RWPE1 (cell line): ENCODE measurements around the gene DGKD.

Source experiments
- CTCF ChIA-PET: fragments of 350-600 bp; sonication (Branson Sonifier 250); formaldehyde crosslinking; extraction: SDS; loops from one replicate; lab custom pipeline; 2021; lab: Yijun Ruan, JAX
- POLR2A ChIA-PET: fragments of 400-600 bp; formaldehyde crosslinking; extraction: SDS; loops from one replicate; lab custom pipeline; 2020; ENCODE audit warnings: antibody characterized with exemption; ENCODE audit not compliant: low non-redundant PET; lab: Yijun Ruan, JAX
- DNase-seq: peaks from one replicate; pipeline ENCODE4 v3.0.0; 2012; ENCODE audit warnings: low spot score
- H3K27ac ChIP-seq: fragments of 450-650 bp; 2 replicates; pipeline ENCODE4 v1.5.1; 2017
- TF ChIP-seq, protein P1 (sequence below): fragments of 450-650 bp; conservative IDR thresholded peaks from 2 replicates; pipeline ENCODE4 v1.5.1; 2017; ENCODE audit warnings: low read depth, mild to moderate bottlenecking

DGKD gene

DNA sequence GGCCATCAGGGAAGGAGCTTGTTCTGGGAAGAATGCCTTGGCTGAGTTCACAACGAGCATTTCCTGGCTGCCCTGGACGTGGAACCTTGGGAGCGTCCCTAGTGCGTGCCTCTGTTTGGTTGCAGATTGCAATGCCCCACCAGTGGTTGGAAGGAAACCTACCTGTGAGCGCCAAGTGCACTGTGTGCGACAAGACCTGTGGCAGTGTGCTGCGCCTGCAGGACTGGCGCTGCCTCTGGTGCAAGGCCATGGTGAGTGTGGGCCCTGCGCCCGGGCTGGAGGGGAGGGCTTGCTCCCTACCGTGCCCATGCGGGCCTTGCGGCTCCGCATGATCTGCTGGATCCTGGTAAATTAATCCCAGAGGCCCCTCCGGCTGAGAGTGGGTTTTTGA is 81.9 kb downstream of the DGKD start:
- CTCF ChIA-PET = no interaction called here
- no peak overlapping the region for H3K27ac ChIP-seq
- TF ChIP-seq, protein P1, sequence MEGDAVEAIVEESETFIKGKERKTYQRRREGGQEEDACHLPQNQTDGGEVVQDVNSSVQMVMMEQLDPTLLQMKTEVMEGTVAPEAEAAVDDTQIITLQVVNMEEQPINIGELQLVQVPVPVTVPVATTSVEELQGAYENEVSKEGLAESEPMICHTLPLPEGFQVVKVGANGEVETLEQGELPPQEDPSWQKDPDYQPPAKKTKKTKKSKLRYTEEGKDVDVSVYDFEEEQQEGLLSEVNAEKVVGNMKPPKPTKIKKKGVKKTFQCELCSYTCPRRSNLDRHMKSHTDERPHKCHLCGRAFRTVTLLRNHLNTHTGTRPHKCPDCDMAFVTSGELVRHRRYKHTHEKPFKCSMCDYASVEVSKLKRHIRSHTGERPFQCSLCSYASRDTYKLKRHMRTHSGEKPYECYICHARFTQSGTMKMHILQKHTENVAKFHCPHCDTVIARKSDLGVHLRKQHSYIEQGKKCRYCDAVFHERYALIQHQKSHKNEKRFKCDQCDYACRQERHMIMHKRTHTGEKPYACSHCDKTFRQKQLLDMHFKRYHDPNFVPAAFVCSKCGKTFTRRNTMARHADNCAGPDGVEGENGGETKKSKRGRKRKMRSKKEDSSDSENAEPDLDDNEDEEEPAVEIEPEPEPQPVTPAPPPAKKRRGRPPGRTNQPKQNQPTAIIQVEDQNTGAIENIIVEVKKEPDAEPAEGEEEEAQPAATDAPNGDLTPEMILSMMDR = no peak
- DNase-seq = no peak
- POLR2A ChIA-PET = no interaction called here

DNA sequence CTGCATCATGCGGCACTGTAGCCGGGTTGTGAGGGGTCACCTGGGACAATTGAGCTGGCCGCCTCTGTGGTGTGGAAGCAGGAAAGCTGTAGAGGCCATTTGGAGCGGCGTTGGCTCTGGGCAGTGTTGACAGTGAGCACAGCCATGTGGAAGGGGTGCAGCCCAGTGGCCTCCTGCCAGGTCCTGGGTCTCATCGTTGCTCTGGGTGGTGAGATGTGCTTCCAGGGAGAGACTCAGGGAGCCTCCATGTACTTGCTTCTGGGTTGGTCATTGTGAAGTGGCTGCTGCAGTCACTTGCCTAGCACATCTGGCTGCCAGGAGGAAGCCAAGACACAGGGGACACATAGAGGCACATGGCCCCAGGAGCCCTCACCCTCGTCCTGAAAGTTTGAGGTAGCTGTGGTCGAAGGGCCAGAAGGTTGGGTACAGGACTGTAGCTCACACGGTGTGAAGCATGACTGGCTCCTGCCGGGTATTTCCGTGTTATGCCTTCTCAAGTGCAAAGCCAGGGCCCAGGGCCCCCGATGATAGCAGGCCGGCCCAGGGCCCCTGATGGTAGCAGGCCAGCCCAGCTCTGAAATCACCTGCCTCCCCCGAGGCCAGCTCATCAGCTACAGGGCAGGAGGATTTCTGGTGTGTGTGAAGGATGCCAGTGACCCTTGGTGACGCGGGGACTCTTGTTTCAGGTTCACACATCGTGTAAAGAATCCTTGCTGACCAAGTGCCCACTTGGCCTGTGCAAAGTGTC is 82.6 kb downstream of the DGKD start:
- CTCF ChIA-PET = no interaction called here
- H3K27ac ChIP-seq = no peak overlapping the region
- POLR2A ChIA-PET = no interaction called here
- DNase-seq = no peak
- TF ChIP-seq, protein P1 = no peak

DNA sequence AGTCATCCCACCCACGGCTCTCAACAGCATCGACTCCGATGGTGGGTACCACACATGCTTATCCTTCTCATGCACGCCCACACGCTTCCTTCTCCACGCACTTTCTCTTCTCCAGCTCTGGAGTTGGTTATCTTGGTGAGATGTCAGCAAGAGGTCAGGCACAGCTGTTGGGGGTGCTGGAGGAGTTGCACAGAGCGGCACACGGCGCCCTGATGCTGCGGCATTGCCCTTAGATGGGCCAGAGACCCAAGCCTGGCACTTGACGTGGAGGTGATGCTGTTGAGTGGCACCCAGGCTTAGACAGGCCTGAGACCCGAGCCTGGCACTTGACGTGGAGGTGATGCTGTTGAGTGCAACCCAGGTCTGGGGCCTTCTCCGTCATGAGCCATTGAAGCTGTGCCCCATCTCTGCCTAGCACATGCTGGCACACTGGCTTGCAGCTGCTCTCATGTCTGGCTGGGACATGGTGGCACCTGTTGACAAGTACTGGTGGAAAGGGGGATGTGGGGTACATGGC is 83.2 kb downstream of the DGKD start:
- H3K27ac ChIP-seq = no peak overlapping the region
- ChIA-PET POLR2A (no interaction called here), CTCF (interaction anchor here (0.8 kb wide), 1 partner anchor 12 kb away, joined by 4 read pairs; no protein-coding TSS in a partner anchor)
- DNase-seq = no peak
- TF ChIP-seq, protein P1 = no peak

DNA sequence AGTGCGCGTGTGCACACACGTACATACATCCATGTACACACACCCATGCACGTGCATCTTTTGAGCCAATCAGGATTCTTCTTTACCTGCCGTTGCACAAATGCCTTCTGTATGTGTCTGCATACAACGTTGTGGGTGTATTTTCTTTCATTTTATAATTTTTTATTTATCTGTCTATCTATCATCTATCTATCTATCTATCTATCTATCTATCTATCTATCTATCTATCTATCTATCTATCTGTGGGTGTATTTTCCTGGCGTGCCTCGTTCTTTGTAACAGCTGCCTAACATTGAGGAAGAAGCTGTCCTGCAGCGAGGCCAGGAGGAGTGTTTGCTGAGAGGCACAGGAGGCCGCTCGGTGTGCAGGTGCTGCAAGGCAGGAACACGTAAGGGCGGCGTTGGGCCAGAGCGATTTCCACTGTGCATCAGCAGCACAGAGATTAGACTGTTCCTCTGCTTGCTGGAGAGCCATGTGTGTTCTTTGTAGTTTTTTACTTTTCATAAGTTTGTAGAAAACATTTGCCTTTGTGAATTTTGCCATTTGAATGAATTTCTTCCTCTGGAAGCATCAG is 84.4 kb downstream of the DGKD start:
- H3K27ac ChIP-seq = 0 out of 2 replicates have a peak overlapping the region, but pooled peaks have one; percentile 6
- TF ChIP-seq, protein P1 = no peak
- CTCF ChIA-PET = interaction anchor here (1.2 kb wide), 1 partner anchor 10 kb away, joined by 5 read pairs; no protein-coding TSS in a partner anchor
- POLR2A ChIA-PET = no interaction called here
- DNase-seq = no peak

DNA sequence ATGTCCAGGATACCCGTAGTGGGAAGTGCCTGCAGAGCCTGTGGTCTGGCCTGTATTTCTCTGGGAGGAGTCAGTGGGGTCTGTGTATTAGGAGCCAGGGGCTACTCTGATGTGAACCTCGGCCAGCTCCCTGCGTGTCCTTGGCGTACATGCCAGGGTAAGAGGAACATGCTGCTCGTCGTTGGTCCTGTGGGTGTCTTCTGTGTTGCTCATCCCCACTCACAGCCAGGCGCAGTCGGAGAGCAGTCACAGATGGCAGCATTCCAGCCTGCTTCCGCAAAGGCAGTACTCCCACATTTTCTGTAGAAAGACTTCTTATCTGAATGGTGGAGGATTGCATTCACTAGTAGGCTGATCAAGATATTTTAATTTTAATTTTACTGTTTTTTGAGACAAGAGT is 84.9 kb downstream of the DGKD start:
- no peak for DNase-seq
- TF ChIP-seq, protein P1 = no peak
- 0 out of 2 replicates have a peak overlapping the region, but pooled peaks have one; percentile 6 for H3K27ac ChIP-seq
- POLR2A ChIA-PET = no interaction called here
- CTCF ChIA-PET = interaction anchor here (1.2 kb wide), 1 partner anchor 10 kb away, joined by 5 read pairs; no protein-coding TSS in a partner anchor

DNA sequence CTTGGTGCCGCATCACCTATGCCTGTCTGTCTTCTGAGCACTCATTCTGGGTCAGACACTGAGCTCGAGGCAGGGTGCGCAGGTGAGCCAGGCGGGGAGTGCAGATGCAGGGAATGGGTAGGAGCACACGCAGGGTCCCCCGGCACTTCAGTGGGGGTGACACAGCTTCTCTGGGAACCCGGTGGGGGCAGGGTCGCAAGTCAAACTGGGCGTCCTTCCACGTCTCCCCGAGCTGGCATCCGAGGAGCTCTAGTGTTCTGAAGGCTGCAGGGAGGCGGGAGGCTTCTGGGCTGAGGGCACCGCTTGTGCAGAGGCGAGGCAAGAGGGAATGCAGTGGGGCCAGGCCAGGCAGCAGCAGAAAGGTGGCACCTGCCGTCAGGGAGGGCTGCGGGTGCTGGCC is 86.0 kb downstream of the DGKD start:
- ChIA-PET CTCF (no interaction called here), POLR2A (no interaction called here)
- TF ChIP-seq, protein P1 = no peak
- no peak for DNase-seq
- no peak overlapping the region for H3K27ac ChIP-seq
